Activated CD4-positive, alpha-beta T cell treated with anti-CD3 and anti-CD28 coated beads for 4 hours (primary cell): Measurements from ENCODE around the gene GIMAP4.
"Not testable (repeated sequence)": the region's sequence is repeated elsewhere in the genome, so short reads cannot be mapped to it uniquely, and the experiment has no call there.

Source experiments
- DNase-seq, 2 donors: peaks; one replicate each; pipeline ENCODE4 v3.0.0-alpha.2; 2020

GIMAP4 gene

DNA sequence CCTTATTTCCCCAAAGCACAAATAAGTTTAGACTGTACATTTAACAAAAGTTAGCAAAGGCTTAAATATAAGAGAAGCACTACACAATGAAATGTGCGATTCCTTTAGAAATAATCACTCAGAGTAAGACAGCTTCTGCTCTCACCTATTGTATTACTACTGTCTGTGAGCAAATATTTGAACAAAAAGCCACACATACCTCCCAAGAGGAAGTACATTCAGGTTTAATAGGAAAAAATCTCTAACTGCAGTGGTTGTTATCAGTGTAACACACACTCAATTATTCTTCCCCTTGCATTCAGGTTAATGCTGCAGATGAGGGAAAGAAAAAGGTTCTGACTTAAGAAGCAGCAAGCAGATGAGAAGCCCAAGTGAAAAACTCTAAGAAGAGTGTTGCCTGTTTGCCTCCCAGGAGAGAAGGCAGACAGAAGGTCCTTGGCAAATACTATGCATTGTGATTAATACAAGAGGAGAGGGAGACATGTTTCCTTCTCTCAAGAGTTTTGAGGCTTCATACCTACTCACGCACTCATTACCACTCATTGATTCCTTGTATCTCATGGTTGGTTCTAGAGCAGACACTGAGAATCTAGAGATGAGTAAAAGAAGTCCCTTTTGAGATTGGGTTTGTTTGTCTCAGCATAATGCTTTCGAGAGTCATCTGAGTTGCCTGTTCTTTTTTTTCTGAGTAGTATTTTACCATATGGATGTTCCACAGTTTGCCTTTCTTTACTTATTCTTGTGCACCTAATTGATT lies 13.6 kb downstream of the GIMAP4 start:
- DNase-seq: no peak

DNA sequence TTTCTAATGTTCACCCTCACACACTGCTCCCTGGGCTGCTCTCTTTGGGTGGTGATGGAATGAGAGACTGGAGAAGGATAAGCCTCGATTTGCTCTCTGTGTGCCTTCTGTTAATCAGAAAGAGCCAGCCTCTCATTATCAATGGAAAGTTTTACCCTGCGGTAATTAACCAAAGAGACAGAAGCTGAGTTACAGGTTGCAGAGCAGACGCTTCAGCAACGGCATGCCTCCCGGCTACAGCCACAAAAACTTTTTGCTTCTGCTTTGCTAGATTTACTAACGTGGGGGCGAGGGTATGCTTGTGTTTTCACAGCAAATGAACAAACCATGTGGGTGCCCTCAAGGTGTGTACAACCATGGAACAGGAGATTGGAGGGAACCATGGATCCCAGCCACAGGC lies 18.0 kb downstream of the GIMAP4 start:
- no peak for DNase-seq

DNA sequence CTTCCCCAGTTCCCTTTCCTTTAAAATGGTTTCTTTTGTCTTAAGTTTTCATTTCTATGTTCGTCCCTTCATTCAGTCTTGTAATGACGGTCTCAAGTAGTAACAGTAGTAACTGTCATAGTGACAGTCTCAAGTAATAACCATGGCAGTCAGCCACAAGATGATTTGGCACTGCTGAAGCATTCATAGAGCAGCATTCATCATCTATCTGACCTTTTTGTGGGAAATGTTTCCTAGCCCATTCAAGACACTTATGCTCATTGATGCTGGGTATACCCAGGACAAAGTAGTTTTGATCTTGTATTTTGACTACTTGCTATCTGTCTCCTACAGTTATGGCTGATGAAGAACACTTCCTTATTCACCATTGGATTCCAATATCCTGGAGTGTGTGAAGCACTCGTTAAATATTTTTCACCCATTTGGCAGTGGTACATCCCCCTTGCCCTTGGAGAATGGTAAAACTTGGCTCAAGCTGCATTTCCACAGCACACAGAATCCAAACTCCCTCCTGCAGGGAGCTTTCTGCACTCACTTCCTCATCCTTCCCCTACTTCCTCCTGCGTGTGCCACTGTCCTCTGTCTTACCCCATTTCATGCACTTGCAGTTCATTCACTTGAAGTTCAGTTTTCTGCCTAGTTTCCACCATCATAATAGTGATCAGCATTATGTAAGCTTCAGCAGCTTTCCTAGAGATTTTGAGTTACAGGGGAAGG lies 19.0 kb downstream of the GIMAP4 start:
- DNase-seq: no peak

DNA sequence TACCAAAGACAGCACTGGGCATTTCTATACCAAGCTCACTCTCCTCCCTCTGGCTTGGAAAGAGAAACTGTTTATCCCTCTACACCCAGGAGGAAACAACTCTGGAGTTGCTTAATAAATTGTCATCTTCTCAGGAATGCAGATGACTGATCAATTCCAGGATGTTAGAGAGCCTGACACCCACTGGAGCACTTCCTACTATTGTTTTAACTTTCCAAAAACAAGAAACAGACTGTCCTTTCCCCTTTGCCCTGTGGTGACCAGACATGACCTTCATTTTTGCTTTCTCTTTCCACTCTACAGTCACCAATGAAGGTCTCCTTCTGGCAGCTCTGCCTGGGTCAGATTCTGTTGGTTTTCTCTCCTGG lies 19.6 kb downstream of the GIMAP4 start:
- no peak for DNase-seq

DNA sequence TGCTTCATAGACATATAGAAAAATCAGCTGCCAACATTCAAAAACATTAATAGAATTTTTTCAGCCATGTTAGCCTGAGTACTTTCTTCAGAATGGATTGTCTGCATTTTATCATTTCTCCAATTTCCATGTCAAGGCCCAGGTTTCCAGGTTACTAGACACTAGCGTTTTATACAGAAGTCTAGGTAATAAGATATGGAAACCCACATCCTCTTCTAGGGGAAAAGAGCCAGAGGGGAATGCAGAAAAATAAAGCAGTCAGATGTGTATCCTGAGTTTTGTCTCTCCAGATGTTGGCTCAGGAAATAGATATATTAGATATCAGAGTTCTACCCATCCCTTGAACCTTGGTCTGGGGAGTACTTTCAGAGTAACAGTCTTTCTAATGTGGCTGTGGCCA lies 20.4 kb downstream of the GIMAP4 start:
- DNase-seq: no peak

DNA sequence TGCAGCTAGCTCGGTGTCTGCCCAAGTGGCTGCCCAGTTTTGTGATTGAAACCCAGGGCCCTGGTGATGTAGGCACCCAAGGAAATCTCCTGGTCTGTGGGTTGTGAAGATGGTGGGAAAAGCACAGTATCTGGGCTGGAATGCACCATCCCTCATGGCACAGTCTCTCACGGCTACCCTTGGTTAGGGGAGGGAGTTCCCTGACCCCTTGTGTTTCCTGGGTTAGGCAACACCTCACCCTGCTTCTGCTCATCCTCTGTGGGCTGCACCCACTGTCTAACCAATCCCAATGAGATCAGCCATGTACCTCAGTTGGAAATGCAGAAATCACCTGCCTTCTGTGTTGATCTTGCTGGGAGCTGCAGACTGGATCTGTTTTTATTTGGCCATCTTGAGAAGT lies 27.6 kb downstream of the GIMAP4 start:
- DNase-seq: no peak

DNA sequence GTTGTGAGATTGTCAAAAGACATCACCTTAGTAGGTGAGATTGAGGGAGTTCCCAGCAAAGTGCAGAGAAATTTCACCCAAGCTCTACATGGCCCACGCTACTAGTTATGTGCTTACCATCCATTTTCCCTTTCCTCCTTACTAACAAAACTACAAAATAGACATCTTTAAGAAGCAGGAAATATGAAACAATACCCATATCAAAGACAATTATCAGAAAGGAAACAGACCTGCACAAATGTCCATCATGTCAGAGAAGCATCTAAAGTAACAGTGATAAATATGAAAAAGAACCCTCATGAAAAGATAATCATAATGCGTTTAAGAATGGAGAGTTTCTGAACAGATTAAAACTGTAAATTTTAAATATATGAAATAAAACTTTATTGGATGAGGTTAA lies 28.2 kb downstream of the GIMAP4 start:
- no peak for DNase-seq

DNA sequence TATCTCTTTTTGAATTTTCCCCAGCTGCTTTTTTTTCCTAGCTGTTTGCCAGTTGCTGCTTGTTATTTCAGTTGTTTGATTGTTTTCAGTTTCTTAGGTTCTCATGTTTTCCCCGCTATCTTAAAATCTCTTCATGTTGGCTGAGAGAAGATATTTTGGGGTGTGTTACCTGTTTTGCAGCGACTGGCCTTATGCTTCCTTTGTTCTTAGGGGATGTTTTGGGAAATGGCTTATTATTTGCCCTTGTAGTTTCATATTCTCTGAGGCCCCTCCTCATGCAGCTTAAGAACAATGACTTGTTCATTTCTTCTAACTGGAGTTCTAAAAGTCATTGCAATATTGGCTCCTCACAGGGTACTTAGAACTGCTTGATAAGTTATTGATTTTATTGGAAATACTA lies 36.4 kb downstream of the GIMAP4 start:
- not testable (repeated sequence) for DNase-seq

DNA sequence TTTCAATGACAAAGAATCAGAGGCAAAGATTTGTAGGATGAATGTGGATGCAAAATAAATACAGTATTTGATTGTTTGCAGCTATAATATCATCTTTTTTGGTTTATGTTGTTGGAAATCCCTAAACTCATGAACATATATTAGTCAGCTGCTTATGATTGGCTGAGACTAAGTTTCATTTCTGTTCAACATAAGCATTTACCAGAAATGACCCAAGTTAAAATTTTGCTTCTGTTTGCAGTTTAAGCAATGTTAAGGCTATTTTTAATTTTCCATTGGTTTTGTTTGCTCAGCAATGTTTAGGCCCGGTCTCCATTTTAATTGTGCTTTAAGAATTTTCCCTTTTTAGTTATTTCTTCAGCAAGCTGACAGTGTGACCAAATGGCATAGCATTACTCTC lies 43.0 kb downstream of the GIMAP4 start:
- DNase-seq: no peak

DNA sequence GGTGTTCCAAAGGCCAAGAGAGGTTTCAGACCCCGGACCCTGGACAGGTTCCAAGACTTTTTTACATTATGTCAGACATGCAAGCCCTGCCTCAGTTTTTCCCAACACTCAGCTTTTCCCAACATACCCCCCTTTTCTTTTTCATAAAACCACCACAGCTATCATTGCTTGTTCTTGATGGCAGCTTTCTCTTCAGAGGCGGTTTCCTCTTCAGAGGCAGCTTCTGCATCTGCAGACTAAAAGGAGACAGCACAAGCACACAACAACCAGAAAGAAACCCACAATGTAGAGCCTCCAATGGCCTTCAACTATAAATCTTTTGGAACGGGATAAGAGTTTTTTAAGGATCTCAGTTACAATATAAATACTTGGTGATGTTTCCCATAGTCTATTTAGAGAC lies 45.7 kb downstream of the GIMAP4 start:
- no peak for DNase-seq

DNA sequence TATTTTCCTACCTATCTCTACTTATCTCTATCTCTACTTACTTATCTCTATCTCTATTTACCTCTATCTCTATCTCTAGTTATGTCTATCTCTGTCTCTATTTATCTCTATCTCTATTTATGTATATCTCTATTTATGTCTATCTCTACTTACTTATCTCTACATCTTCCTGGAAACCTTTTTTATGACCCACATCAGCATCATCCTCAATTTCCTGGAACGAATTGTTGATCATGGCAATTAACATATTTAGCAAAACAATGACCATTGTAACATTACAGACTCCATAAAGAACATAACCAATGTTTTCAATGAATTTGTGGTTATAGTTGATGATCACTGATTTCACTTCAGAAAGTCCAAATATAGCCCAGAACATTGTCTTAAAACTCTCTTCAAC lies 46.7 kb downstream of the GIMAP4 start:
- DNase-seq: no peak

DNA sequence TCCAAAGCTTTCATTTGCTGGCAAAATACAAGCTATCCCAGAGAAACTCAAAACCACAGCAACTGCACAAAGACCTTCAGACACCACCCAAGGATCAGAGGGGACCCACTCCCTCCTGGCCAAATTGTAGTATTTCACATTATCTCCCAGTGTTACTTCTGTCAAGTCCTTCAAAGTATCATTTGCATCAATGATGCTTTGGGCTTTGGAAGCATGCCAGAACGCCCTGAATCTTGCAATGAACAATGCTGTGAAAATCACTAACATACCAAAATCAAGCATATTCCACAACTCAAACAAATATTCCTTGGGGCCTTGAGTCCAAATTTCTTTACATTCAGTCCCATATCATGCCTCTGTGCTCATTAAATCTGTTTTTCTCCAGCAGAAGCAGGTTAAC lies 47.2 kb downstream of the GIMAP4 start:
- not testable (repeated sequence) for DNase-seq

DNA sequence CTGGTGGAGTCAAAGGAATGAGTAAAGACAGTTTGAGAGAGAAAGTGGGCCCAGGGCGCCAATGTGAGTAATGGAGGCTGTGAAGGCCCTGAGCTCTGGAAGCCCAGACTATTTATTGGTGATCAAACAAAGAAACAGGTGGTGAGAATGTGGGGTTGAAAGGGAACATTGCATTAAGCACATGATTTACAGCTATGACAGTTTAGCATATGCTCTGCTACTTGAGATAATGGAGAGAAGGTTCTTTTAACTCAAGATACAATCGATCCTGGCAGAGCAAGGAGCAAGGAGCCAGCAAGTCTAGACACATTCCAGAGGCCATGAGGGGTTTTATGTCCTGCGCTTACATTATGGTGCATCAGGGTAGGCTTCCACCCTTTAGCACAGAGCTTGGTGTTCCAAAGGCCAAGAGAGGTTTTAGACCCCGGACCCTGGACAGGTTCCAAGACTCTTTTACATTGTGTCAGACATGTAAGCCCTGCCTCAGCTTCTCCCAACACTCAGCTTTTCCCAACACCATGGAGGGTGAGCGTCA lies 48.1 kb downstream of the GIMAP4 start:
- not testable (repeated sequence) for DNase-seq

DNA sequence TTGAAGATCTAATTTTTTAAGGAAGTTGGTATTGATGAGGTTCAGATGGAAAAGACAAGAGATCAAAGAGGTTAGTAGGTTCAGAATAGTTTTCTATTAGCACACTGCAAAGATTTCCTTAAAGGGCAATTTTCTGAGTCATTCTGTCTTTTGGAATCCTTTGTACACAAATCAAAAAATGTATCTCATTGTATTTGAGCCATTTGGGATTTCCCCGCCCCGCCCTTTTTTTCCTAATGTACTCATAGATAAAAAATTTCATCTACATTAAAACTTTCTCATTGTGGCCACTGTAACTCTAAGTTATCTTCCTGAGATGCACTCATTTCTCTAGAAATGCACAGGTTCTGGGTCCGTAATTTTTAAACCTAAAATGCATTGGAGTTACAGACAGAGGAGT lies 52.9 kb downstream of the GIMAP4 start:
- DNase-seq: peak in 1 of 2 donors; percentile 58

DNA sequence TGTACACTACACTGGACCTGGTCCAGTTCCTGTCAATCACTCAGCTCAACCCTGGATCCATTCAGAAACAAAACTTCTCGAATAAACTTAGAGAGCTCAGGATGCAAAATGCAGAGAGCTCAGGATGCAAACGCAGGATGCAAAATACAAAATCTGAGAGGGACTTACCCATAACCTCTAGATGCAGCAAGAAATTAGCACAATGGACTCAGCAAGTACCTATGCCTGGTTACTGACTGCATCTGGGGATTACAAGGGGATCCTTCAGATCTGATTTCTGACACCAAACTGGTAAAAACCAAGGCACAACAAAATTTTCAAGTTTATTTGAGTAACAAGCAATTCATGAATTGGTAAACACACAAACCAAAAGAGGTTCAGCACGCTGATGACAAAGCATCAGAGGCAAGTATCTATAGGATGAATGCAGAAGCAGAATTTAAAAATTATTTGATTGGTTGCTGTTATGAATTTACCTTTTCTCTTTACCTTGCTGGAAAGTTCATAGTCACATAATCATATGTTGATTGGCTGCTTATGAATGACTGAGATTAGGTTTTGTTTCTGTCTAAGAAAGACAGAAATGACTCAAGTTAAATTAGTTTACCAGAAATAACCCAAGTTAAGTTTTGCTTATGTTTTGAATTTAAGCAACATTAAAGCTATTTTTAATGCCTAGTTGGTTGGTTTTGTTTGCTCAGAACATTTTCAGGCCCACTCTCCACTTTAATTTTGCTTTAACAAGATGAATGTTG lies 53.6 kb downstream of the GIMAP4 start:
- no peak for DNase-seq

DNA sequence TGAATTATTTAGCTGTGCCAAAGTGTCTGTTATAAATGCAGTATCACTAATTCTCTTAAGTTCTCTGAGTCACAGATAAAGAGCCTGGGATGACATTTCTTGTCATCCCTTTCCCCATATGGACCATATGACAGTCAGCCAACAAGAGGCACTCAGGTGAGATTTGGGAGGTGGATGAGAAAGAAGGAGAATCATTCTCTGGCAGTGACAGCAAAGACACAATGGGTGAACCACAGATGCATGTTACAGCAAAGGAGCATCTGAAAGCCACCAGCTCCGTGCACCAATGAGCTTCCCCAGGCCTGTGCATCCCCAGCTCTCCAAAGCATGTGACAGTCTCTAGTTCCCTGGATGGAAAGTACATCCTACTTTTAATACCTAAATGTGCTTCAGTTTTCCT lies 54.2 kb downstream of the GIMAP4 start:
- no peak for DNase-seq
